GM12801 (cell line): ENCODE measurements around the gene KRTAP29-1.

Source experiments
- TF ChIP-seq, protein P1 (sequence below): IDR thresholded peaks from one replicate; pipeline ENCODE4 v1.5.1; 2011; ENCODE audit warnings: control low read depth; ENCODE audit not compliant: insufficient read length; ENCODE audit errors: extremely low read depth

Gene KRTAP29-1

DNA sequence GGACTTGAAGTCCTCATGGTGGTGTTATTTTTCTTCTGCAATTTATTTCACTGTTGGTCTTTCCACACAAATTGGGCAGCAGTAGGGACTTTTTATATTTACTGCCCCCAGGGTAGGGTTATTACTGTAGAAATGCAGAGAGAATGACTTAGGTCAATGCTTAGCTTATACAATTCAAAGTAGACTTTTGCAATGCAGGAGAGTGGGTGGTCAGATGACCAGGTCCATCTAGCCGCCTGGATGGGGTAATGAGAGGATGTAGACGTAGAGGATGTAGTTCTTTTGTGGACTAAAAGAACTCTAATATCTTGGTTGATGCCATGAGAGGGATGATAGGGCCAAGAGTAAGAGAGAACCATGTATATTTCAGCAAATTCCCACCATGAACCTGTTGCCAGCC lies 15.6 kb upstream of the KRTAP29-1 start:
- TF ChIP-seq, protein P1, sequence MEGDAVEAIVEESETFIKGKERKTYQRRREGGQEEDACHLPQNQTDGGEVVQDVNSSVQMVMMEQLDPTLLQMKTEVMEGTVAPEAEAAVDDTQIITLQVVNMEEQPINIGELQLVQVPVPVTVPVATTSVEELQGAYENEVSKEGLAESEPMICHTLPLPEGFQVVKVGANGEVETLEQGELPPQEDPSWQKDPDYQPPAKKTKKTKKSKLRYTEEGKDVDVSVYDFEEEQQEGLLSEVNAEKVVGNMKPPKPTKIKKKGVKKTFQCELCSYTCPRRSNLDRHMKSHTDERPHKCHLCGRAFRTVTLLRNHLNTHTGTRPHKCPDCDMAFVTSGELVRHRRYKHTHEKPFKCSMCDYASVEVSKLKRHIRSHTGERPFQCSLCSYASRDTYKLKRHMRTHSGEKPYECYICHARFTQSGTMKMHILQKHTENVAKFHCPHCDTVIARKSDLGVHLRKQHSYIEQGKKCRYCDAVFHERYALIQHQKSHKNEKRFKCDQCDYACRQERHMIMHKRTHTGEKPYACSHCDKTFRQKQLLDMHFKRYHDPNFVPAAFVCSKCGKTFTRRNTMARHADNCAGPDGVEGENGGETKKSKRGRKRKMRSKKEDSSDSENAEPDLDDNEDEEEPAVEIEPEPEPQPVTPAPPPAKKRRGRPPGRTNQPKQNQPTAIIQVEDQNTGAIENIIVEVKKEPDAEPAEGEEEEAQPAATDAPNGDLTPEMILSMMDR = no peak

GRCh38 chr17:41315814-41316445 lies 13.3 kb upstream of the KRTAP29-1 start:
- TF ChIP-seq, protein P1 = no peak

GRCh38 chr17:41315204-41315794 lies 12.6 kb upstream of the KRTAP29-1 start, which contains the start of gene KRTAP17-1:
TSS of gene KRTAP17-1 (minus strand) at chr17:41315710. CDS start at chr17:41315650, 60 bp downstream.
- TF ChIP-seq, protein P1 = no peak

DNA sequence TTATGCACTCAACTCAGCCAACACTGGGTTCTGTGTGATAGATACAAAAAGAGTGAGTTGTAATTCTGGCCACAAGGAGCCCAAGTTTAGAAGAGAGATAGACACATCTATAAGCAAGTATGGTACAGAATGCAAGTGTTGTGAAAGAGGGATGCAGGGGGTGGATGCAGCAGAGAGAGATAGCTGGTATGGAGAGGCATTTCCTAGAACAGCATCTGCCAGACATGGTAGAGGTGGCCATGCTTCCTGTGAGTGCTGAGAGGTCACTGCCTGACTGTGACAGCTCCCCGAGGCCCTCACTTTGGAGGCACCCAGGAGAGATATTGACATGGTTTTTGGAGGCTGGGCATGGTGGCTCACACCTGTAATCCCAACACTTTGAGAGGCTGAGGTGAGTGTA lies 8.5 kb upstream of the KRTAP29-1 start:
- TF ChIP-seq, protein P1 = no peak

DNA sequence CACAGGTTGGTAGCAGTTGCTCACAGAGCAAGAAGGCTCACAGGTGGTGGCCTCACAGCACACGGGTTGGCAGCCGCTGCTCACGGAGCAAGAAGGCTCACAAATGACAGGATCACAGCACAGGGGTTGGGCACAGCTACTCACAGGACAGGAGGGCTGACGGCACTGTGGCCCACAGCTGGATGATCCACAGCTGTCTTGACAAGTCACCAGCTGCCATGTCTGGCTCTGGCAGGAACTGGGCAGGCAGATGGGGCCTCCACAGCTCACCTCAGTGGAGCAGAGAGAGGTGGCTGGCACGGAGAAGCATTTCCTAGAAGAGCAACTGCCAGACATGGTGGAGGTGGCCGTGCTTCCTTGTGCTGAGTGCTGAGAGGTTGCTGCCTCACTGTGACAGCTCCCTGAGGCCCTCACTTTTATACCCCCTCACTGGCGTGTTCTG lies 6.3 kb upstream of the KRTAP29-1 start, which contains the start of gene KRTAP16-1:
TSS of gene KRTAP16-1 (minus strand) at position 392 of the 442 bp plus-strand sequence. CDS start at position 336, 56 bp downstream.
- TF ChIP-seq, protein P1 = no peak

DNA sequence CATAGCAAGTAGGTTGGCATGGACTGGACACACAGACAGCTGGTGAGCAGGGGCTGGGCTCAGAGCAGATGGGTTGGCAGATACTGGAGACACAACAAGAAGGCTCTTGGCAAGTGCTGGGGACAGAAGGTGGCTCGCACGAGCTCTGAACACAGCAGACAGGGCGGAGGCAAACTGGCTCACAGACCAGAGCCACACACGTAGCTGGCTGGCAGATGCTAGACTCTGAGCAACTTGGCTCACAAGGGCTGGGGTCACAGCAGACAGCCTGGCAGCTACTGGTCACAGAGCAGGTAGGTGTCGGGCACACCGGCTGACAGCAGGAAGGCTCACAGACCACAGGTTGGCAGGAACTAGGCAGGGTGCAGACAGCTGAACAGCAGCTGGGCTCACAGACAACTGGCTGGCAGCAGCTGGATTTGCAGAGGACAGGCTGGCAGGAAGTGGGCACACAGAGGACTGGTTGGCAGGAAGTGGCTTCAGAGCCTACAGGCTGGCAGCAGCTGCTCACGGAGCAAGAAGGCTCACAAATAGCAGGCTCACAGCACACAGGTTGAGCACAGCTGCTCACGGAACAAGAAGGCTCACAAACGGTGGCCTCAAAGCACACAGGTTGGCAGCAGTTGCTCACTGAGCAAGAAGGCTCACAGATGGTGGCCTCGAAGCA lies 5.7 kb upstream of the KRTAP29-1 start:
- TF ChIP-seq, protein P1 = no peak

DNA sequence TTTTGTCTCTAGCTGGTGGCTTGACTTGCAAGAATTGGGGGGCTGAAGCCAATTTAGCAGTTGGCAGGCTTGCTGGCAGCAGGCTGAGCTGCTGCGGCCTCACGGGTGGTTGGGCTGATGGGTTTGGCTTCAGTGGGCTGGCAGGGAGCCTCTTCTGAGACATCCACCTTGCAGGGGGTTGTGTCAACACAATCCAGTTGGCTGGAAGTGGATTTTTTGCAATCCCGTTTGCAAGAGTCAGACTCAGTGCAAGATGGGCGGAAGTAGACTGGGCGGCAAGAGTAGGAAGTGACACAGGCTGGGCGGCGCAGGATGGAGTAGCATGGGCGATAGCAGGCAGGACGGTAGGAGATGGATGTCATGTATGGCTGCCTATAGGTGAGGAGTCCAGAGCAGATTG lies 5.0 kb upstream of the KRTAP29-1 start:
- TF ChIP-seq, protein P1 = no peak
